ENCODE measurements around the gene GLCE.

GRCh38 chr15:69138963-69139362 lies 21.5 kb upstream of the GLCE start:
- TF ChIP-seq, protein P1, sequence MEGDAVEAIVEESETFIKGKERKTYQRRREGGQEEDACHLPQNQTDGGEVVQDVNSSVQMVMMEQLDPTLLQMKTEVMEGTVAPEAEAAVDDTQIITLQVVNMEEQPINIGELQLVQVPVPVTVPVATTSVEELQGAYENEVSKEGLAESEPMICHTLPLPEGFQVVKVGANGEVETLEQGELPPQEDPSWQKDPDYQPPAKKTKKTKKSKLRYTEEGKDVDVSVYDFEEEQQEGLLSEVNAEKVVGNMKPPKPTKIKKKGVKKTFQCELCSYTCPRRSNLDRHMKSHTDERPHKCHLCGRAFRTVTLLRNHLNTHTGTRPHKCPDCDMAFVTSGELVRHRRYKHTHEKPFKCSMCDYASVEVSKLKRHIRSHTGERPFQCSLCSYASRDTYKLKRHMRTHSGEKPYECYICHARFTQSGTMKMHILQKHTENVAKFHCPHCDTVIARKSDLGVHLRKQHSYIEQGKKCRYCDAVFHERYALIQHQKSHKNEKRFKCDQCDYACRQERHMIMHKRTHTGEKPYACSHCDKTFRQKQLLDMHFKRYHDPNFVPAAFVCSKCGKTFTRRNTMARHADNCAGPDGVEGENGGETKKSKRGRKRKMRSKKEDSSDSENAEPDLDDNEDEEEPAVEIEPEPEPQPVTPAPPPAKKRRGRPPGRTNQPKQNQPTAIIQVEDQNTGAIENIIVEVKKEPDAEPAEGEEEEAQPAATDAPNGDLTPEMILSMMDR (IDR thresholded peaks at IDR 0.05): no peak
- no peak for TF ChIP-seq POLR2A (IDR thresholded peaks at IDR 0.05)
